Activated T-helper 1 cell treated with Interleukin-2 at 50 U/mL for 16 hours (primary cell): ENCODE data around the gene ANKDD1B.

ENCODE experiments used
- DNase-seq: peaks from one replicate; pipeline ENCODE4 v3.0.0-alpha.2; 2020; ENCODE audit warnings: low read depth

The ANKDD1B gene

GRCh38 chr5:75616971-75617621, 5.8 kb downstream of the ANKDD1B start:
- DNase-seq, result no peak

- no peak for DNase-seq
Measured at GRCh38 chr5:75617736-75618352, 6.6 kb downstream of the ANKDD1B start.

- DNase-seq, result no peak
Measured at GRCh38 chr5:75620184-75620959, 9.1 kb downstream of the ANKDD1B start.

GRCh38 chr5:75622564-75622963, 11.3 kb downstream of the ANKDD1B start:
- no peak for DNase-seq

- no peak for DNase-seq
Measured at GRCh38 chr5:75623846-75624245, 12.6 kb downstream of the ANKDD1B start.

GRCh38 chr5:75626959-75627358, 15.7 kb downstream of the ANKDD1B start:
- DNase-seq, result no peak

- no peak for DNase-seq
Measured at GRCh38 chr5:75627801-75628200, 16.5 kb downstream of the ANKDD1B start.

- no peak for DNase-seq
Measured at GRCh38 chr5:75630875-75631274, 19.6 kb downstream of the ANKDD1B start.

- no peak for DNase-seq
Measured at GRCh38 chr5:75632321-75632720, 21.1 kb downstream of the ANKDD1B start.

GRCh38 chr5:75637949-75638348, 26.7 kb downstream of the ANKDD1B start:
- no peak for DNase-seq

- DNase-seq, result no peak
Measured at GRCh38 chr5:75639535-75640311, 28.5 kb downstream of the ANKDD1B start.

GRCh38 chr5:75640395-75640794, 29.1 kb downstream of the ANKDD1B start:
- DNase-seq, result no peak

GRCh38 chr5:75640826-75641225, 29.6 kb downstream of the ANKDD1B start:
- DNase-seq, result no peak

- DNase-seq, result no peak
Measured at GRCh38 chr5:75648712-75649111, 37.5 kb downstream of the ANKDD1B start.

- DNase-seq, result no peak
Measured at GRCh38 chr5:75651575-75652238, 40.5 kb downstream of the ANKDD1B start.

GRCh38 chr5:75653521-75653920, 42.3 kb downstream of the ANKDD1B start:
- no peak for DNase-seq

GRCh38 chr5:75654693-75655295, 43.5 kb downstream of the ANKDD1B start:
- no peak for DNase-seq

- no peak for DNase-seq
Measured at GRCh38 chr5:75656311-75657003, 45.2 kb downstream of the ANKDD1B start.

GRCh38 chr5:75659791-75660450, 48.7 kb downstream of the ANKDD1B start:
- DNase-seq, result no peak
